MM.1S (cell line): ENCODE measurements around the gene HP1BP3.

Experiments used
- DNase-seq: peaks from one replicate; pipeline ENCODE4 v3.0.0-alpha.2; 2015
- H2AFZ ChIP-seq: fragments of 300-600 bp; sonication (generic); 2 replicates; pipeline ENCODE4 v1.6.0; 2016; ENCODE audit warnings: antibody characterized with exemption, low read length
- H3F3A ChIP-seq: fragments of 300-600 bp; sonication (generic); 2 replicates; pipeline ENCODE4 v1.6.1; 2016; ENCODE audit warnings: mild to moderate bottlenecking, antibody characterized with exemption, low read length, moderate library complexity, mixed read lengths; ENCODE audit not compliant: insufficient read depth
- H3K27ac ChIP-seq: fragments of 300-600 bp; sonication (generic); 2 replicates; pipeline ENCODE4 v1.5.1; 2016; ENCODE audit warnings: mild to moderate bottlenecking, low read length
- H3K27me3 ChIP-seq: fragments of 300-600 bp; sonication (generic); replicated peaks from 2 replicates; pipeline ENCODE4 v1.6.0; 2016; ENCODE audit warnings: low read length; ENCODE audit not compliant: insufficient read depth
- H3K36me3 ChIP-seq: fragments of 300-600 bp; sonication (generic); replicated peaks from 2 replicates; pipeline ENCODE4 v1.6.1; 2016; ENCODE audit warnings: mild to moderate bottlenecking, low read length, mixed read lengths; ENCODE audit not compliant: insufficient read depth
- H3K4me1 ChIP-seq: fragments of 300-600 bp; sonication (generic); 2 replicates; pipeline ENCODE4 v1.6.1; 2016; ENCODE audit warnings: low read length, mixed read lengths
- H3K4me2 ChIP-seq: fragments of 300-600 bp; sonication (generic); 2 replicates; pipeline ENCODE4 v1.6.0; 2016; ENCODE audit warnings: low read depth, low read length
- H3K4me3 ChIP-seq: fragments of 300-600 bp; sonication (generic); 2 replicates; pipeline ENCODE4 v1.5.1; 2016; ENCODE audit warnings: low read length, mixed read lengths
- H3K79me2 ChIP-seq: fragments of 300-600 bp; sonication (generic); 2 replicates; pipeline ENCODE4 v1.6.1; 2016; ENCODE audit warnings: mixed run types, low read length, mixed read lengths
- H3K9ac ChIP-seq: fragments of 300-600 bp; sonication (generic); 2 replicates; pipeline ENCODE4 v1.6.1; 2016; ENCODE audit warnings: low read length, mixed read lengths
- H3K9me2 ChIP-seq: fragments of 300-600 bp; sonication (generic); replicated peaks from 2 replicates; pipeline ENCODE4 v1.6.1; 2016; ENCODE audit warnings: mild to moderate bottlenecking, low read length, mixed read lengths; ENCODE audit not compliant: insufficient read depth
- H3K9me3 ChIP-seq: fragments of 300-600 bp; sonication (generic); replicated peaks from 2 replicates; pipeline ENCODE4 v1.6.1; 2016; ENCODE audit warnings: mild to moderate bottlenecking, low read length, mixed read lengths; ENCODE audit not compliant: insufficient read depth
- H4K20me1 ChIP-seq: fragments of 300-600 bp; sonication (generic); 2 replicates; pipeline ENCODE4 v1.6.1; 2016; ENCODE audit warnings: mild to moderate bottlenecking, low read length, moderate library complexity, mixed read lengths; ENCODE audit not compliant: insufficient read depth
- CTCF ChIP-seq: fragments of 300-600 bp; sonication (generic); IDR thresholded peaks from 2 replicates; pipeline ENCODE4 v1.5.1; 2016; ENCODE audit warnings: antibody characterized with exemption, low read length, mixed read lengths
- EZH2 ChIP-seq: fragments of 300-600 bp; sonication (generic); optimal IDR thresholded peaks from 2 replicates; pipeline ENCODE3; 2017; ENCODE audit warnings: low read depth, mild to moderate bottlenecking, antibody characterized with exemption, low read length, mixed read lengths
- EZH2phosphoT487 ChIP-seq: fragments of 300-600 bp; sonication (generic); IDR thresholded peaks from 2 replicates; pipeline ENCODE4 v1.6.1; 2018; ENCODE audit warnings: antibody characterized with exemption, low read length

The HP1BP3 gene

GRCh38 chr1:20811916-20812315 is 24.8 kb upstream of the HP1BP3 start:
- no peaks in the 10 kb centered on the region for H4K20me1 ChIP-seq
- no peak overlapping the region for H2AFZ ChIP-seq
- TF ChIP-seq CTCF (no peak), EZH2phosphoT487 (no peak), EZH2 (no peak)
- no peak overlapping the region for H3K27ac ChIP-seq
- H3K9ac ChIP-seq: no peak overlapping the region
- no peak overlapping the region for H3K4me2 ChIP-seq
- H3K79me2 ChIP-seq: no peaks in the 10 kb centered on the region
- no peaks in the 10 kb centered on the region for H3F3A ChIP-seq
- no peak for DNase-seq
- H3K27me3 ChIP-seq: no peaks in the 10 kb centered on the region
- H3K4me1 ChIP-seq: no peaks in the 10 kb centered on the region
- no peaks in the 10 kb centered on the region for H3K36me3 ChIP-seq
- no peaks in the 10 kb centered on the region for H3K9me3 ChIP-seq
- no peak overlapping the region for H3K4me3 ChIP-seq
- H3K9me2 ChIP-seq: no peaks in the 10 kb centered on the region

GRCh38 chr1:20793236-20793635 is 6.1 kb upstream of the HP1BP3 start:
- Histone ChIP-seq H3K4me1 (no peaks in the 10 kb centered on the region), H3K79me2 (no peaks in the 10 kb centered on the region), H3F3A (no peaks in the 10 kb centered on the region; the same call in 1 of the 2 replicates), H4K20me1 (no peaks in the 10 kb centered on the region), H3K4me2 (no peak overlapping the region), H3K9me3 (no peaks in the 10 kb centered on the region), H3K9me2 (no peaks in the 10 kb centered on the region), H3K27me3 (no peaks in the 10 kb centered on the region), H3K4me3 (no peak overlapping the region), H3K27ac (no peak overlapping the region), H3K36me3 (no peaks in the 10 kb centered on the region), H3K9ac (no peak overlapping the region), H2AFZ (no peak overlapping the region)
- no peak for TF ChIP-seq EZH2phosphoT487
- TF ChIP-seq CTCF: no peak
- no peak for TF ChIP-seq EZH2
- DNase-seq: no peak

- no peak overlapping the region for H3K4me3 ChIP-seq
- H3K36me3 ChIP-seq: no peaks in the 10 kb centered on the region
- no peak for TF ChIP-seq EZH2phosphoT487
- TF ChIP-seq CTCF: no peak
- no peak for TF ChIP-seq EZH2
- no peaks in the 10 kb centered on the region for H3K9me3 ChIP-seq
- no peaks in the 10 kb centered on the region for H3K27me3 ChIP-seq
- peaks cover 8% of the 10 kb centered on the region for H3F3A ChIP-seq
- H3K9ac ChIP-seq: no peak overlapping the region
- DNase-seq: no peak
- no peak overlapping the region for H2AFZ ChIP-seq
- H3K9me2 ChIP-seq: no peaks in the 10 kb centered on the region
- no peak overlapping the region for H3K27ac ChIP-seq
- H3K4me2 ChIP-seq: no peak overlapping the region
- H3K4me1 ChIP-seq: 0 out of 2 replicates have a peak, but pooled peaks cover 5% of the 10 kb centered on the region
- H3K79me2 ChIP-seq: no peaks in the 10 kb centered on the region
- H4K20me1 ChIP-seq: no peaks in the 10 kb centered on the region
Measured at GRCh38 chr1:20792196-20792595, 5.1 kb upstream of the HP1BP3 start.
